ENCODE data around the gene SFMBT2.
"Not testable (repeated sequence)": the region's sequence is repeated elsewhere in the genome, so short reads cannot be mapped to it uniquely, and the experiment has no call there.

Gene SFMBT2

DNA sequence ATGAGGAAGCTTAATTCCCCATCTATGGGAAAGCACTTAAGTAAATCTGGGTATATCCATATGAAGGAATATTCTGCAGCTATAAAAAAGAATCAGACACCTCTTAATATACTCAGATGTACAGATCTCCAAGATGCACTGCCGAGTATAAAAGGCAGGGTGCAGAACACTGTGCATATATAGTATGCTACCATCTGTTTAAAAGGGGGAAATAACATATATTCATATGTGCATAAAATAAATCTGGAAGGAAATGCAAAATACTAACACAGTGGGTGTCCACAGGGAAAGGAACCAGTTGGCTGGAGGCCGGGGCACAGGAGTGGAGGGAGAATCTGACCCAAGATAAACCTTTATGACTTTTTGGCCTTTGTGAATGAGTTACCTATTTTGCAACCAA lies 201.4 kb downstream of the SFMBT2 start:
- DNase-seq, result no peak

DNA sequence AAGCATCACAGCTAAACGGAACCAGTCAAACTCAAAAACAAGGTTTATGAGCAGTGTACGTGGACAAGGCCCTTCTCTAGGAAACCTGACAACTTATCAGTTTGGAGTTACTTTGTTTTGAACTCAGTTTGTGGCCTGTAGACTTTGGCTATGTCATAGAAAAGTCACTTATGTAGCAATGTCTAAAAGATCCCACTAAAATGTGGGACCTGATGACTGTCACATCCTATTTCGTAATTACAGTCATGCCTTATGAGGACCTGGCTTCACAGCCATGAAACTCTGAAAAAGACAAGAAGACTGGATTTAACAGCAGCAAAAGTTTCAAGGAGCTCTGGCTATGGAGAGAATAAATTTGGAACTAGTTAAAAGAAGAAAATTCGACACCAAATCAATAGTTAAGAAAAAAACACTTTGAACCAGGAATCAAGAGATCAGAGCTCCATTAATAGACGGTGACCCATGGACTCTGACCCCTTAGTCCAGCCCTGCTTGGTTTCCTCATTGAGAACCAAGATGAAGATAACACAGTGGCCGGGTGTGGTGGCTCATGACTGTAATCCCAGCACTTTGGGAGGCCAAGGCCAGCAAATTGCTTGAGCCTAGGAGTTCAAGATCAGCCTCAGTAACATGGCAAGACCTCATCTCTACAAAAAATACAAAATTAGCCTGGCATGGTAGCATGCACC lies 204.3 kb downstream of the SFMBT2 start:
- DNase-seq, result no peak

- DNase-seq, result no peak
Measured at GRCh38 chr10:7205656-7206055, 205.2 kb downstream of the SFMBT2 start.

- peak in 1 of 3 experiments; percentile 4 for DNase-seq
Measured at GRCh38 chr10:7202793-7203355, 208.0 kb downstream of the SFMBT2 start.

- DNase-seq, result no peak
Measured at GRCh38 chr10:7199152-7199760, 211.6 kb downstream of the SFMBT2 start.

- DNase-seq, result no peak
Measured at GRCh38 chr10:7196284-7196683, 214.6 kb downstream of the SFMBT2 start.

DNA sequence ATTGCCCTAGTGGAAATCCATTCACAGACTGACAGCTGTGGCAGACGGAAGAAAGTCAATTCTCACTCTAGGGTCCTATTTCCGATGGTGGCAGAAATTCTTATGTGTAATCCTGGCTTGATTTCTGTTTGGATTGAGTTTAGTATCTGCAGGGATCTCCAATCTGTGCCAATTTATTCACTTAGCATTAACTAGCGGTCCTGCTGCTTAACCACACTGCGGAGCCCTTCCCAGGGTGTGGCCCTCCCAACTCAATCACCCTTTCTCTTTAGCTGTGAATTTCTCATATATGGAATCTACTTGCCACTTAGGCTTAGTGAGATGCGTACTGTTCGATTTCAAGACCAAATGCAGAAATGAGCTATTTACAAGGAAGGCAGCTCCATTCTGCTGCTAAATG lies 215.7 kb downstream of the SFMBT2 start:
- DNase-seq, result no peak

- DNase-seq, result no peak
Measured at GRCh38 chr10:7194571-7194970, 216.3 kb downstream of the SFMBT2 start.

DNA sequence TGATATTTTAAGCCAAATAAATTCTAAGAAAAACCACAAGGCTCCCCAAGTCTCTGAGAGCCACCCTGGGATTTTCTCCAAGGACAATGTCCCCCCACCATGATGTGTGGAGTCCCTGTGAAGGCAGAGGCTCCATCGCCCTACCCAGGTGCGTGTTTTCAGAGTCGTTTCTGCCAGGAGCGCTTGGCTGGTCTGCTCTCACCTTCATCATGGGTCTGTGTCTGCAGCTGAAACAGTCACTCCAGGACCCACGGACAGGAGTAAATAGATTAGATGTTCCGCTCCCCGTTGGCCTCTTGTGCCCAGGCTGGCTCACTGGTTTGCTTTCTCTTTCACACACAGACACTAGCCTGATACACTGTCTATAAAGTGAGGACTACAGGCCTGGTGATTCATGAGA lies 217.5 kb downstream of the SFMBT2 start:
- no peak for DNase-seq

- DNase-seq, result no peak
Measured at GRCh38 chr10:7192831-7193361, 217.9 kb downstream of the SFMBT2 start.

- no peak for DNase-seq
Measured at GRCh38 chr10:7192061-7192460, 218.8 kb downstream of the SFMBT2 start.

GRCh38 chr10:7190772-7191171 lies 220.1 kb downstream of the SFMBT2 start:
- DNase-seq, result not testable (repeated sequence)

DNA sequence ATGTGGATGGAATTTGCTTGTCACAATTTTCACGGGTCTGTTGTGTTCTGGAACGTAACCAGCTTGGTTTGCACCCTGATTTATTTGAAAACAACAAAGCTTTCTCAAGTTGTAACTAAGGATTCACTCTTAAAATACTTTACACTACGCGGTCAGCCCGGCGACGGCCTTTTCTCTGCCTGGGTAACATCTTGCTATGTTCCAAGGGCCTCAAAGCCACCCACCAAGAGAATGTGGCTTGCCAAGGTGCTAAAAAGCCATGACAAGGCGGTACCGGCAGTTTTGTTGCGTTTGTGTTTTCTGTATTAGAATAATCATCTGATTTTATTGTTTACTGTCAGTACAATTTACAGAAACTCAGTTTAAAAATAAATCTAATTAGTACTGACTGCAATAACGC lies 220.9 kb downstream of the SFMBT2 start:
- no peak for DNase-seq

- DNase-seq, result no peak
Measured at GRCh38 chr10:7188456-7189050, 222.3 kb downstream of the SFMBT2 start.

- no peak for DNase-seq
Measured at GRCh38 chr10:7186387-7187018, 224.3 kb downstream of the SFMBT2 start.

GRCh38 chr10:7185367-7185690 lies 225.5 kb downstream of the SFMBT2 start:
- no peak for DNase-seq

GRCh38 chr10:7184660-7185366 lies 226.0 kb downstream of the SFMBT2 start:
- no peak for DNase-seq

DNA sequence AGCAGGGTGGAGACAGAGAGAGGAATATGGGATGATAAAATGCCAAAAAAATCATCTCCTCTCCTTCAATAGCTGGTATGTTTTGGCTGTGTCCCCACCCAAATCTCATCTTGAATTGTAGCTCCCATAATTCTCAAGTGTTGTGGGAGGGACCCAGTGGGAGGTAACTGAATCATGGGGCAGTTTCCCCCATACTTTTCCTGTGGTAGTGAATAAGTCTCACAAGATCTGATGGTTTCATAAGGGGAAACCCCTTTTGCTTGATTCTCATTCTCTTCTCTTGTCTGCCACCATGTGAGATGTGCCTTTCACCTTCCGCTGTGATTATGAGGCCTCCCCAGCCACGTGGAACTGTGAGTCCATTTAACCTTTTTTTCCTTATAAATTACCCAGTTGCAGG lies 226.7 kb downstream of the SFMBT2 start:
- DNase-seq, result not testable (repeated sequence)

DNA sequence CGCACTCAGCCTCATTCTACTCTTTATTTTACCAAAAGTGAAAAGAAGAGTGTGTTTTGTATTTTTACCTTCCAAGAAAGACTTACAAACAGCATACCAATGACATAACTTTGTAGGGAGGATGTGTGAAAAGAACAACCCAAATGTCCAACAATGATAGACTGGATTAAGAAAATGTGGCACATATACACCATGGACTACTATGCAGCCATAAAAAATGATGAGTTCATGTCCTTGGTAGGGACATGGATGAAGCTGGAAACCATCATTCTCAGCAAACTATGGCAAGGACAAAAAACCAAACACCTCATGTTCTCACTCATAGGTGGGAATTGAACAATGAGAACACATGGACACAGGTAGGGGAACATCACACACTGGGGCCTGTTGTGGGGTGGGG lies 228.5 kb downstream of the SFMBT2 start:
- not testable (repeated sequence) for DNase-seq

DNA sequence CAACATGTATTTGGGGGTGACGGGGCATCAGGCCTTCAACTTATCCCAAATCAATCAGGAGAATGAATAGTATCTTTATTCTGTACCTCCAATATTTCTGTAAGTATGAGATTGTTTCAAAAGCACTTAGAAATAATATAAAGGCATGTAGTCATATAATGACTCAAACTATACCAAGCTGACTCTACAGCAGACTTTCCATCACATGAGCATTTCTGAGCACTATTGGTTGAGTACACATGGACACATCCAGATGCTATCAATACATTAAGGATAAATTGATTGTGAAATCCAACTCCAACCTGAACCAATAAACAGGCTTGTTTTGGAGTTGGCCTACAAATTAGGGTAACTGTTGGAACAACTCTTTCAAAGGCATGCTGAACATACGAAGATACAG lies 229.4 kb downstream of the SFMBT2 start:
- no peak for DNase-seq

- DNase-seq, result no peak
Measured at GRCh38 chr10:7179536-7179935, 231.3 kb downstream of the SFMBT2 start.

DNA sequence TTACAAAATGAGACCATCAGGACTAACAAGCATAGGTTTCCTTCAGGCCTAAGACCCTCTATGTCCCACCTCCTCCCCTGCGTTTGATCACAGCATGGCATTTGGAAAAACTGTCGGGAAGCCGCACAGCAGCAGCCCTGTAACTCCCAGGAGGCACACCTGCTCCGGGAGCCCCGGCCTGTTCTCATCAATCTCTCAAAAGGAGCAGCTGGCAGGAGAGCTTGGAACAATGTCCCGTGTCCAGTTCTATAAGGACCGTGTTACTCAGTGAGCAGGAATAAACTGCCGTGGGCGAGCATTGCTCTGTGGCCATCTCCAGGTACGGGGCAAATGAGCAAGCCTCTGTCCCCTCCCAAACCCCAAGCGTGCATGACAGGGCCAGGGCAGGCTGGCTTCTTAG lies 236.9 kb downstream of the SFMBT2 start:
- no peak for DNase-seq

DNA sequence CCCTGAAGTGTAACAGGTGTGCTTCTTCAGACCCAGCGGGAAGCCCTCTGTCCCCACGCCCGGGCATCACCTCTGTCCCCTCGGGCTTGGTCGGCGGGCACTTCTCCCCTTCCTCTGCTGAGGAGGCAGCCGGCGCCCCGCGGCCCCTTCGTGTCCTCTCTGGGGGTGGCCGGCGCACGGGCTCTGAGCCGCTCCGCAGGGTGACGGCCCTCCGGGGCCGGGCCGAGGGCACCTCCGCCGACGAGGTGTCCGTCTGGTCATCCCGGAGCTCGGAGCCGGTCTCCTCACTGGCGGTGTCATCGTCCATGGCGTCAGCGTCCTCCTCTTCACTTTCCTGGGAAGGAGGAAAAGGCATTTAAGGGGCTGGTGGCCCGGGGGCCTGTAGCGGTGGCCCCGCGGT lies 239.0 kb downstream of the SFMBT2 start:
- no peak for DNase-seq
